Fibroblast of villous mesenchyme (primary cell): ENCODE measurements around the gene SERPINB1. TPM values are rescaled to one million over a fixed set of nuclear protein-coding genes. Genes with fewer than 3 reads are reported as not detected.
A peak's percentile ranks its signal among the peaks of the same experiment; 100 is the strongest.
"Not testable (repeated sequence)": the region's sequence is repeated elsewhere in the genome, so short reads cannot be mapped to it uniquely, and the experiment has no call there.

ENCODE experiments used
- DNase-seq: peaks from one replicate; pipeline ENCODE4 v3.0.0-alpha.2; 2010; ENCODE audit warnings: low read depth
- H3K4me3 ChIP-seq: 2 replicates; pipeline ENCODE4 v1.5.1; 2011; ENCODE audit warnings: low read depth, mild to moderate bottlenecking, low read length
- CTCF ChIP-seq: IDR thresholded peaks from 2 replicates; pipeline ENCODE4 v1.5.1; 2012; ENCODE audit warnings: low read depth, mild to moderate bottlenecking, low read length; ENCODE audit not compliant: insufficient read depth
- total RNA-seq: library from RNA; depleted of rRNA; stranded (reverse); fragments of >200 nt; gene quantifications from 2 replicates; pipeline ENCODE4 v1.2.3, GENCODE V29; 2012

Gene SERPINB1
- total RNA-seq, 1 donor = 25.9 TPM

GRCh38 chr6:2865694-2866151, 24.1 kb upstream of the SERPINB1 start:
- H3K4me3 ChIP-seq = no peak overlapping the region
- peak; percentile 68 for DNase-seq
- no peak for TF ChIP-seq CTCF

GRCh38 chr6:2865270-2865669, 23.6 kb upstream of the SERPINB1 start:
- no peak overlapping the region for H3K4me3 ChIP-seq
- no peak for TF ChIP-seq CTCF
- DNase-seq = no peak

GRCh38 chr6:2863901-2864300, 22.2 kb upstream of the SERPINB1 start:
- DNase-seq = no peak
- H3K4me3 ChIP-seq = no peak overlapping the region
- TF ChIP-seq CTCF = no peak

- H3K4me3 ChIP-seq = no peak overlapping the region
- TF ChIP-seq CTCF = no peak
- DNase-seq = peak; percentile 36
Observed at GRCh38 chr6:2862712-2863181, 21.1 kb upstream of the SERPINB1 start.

GRCh38 chr6:2861822-2862164, 20.1 kb upstream of the SERPINB1 start:
- H3K4me3 ChIP-seq = no peak overlapping the region
- no peak for TF ChIP-seq CTCF
- DNase-seq = no peak

- no peak overlapping the region for H3K4me3 ChIP-seq
- no peak for TF ChIP-seq CTCF
- DNase-seq = no peak
Observed at GRCh38 chr6:2861060-2861821, 19.6 kb upstream of the SERPINB1 start.

GRCh38 chr6:2860706-2861059, 19.0 kb upstream of the SERPINB1 start:
- DNase-seq = not testable (repeated sequence)

GRCh38 chr6:2859798-2860705, 18.4 kb upstream of the SERPINB1 start:
- DNase-seq, H3K4me3 ChIP-seq: not testable (repeated sequence)

More at GRCh38 chr6:2860706-2861059, 19.0 kb upstream of the SERPINB1 start:
- H3K4me3 ChIP-seq = not testable (repeated sequence)
